Testis (tissue), 2 donors: ENCODE data around the gene AFG1L.

ENCODE experiments used
- POLR2A ChIP-seq: fragments of 450-650 bp; IDR thresholded peaks from one replicate; pipeline ENCODE4 v1.6.1; 2017; ENCODE audit warnings: antibody characterized with exemption, mild to moderate bottlenecking, moderate library complexity
- TF ChIP-seq, protein P1 (sequence below), 3 experiments: fragments of 450-650 bp in 2 of 3; fragments of 200-600 bp in 1 of 3; sonication (generic) in 1 of 3; IDR thresholded peaks; one replicate each; pipeline ENCODE4 v1.5.1; 2016 to 2019; ENCODE audit warnings: antibody characterized with exemption in 3 of 3, mild to moderate bottlenecking in 2 of 3, moderate library complexity in 1 of 3

DNA sequence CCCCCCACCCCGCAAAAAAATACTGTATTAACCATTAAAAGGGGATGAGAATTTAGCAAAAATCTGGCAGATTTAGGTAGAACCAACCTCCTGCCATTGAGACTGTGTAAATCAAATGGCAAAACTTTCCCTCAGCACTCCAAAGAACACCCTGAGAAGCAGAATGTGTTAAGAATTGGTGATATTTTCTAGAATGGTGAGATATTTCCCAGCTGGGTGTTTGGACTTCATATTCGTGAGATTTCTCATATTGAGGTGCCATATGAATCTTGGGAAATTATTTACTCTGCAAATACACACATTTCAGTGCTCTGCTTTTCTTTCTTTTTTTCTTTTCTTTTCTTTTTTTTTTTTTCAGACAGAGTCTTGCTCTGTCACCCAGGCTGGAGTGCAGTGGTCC, 199.6 kb downstream of the AFG1L start:
- TF ChIP-seq POLR2A, result no peak
- TF ChIP-seq, protein P1, sequence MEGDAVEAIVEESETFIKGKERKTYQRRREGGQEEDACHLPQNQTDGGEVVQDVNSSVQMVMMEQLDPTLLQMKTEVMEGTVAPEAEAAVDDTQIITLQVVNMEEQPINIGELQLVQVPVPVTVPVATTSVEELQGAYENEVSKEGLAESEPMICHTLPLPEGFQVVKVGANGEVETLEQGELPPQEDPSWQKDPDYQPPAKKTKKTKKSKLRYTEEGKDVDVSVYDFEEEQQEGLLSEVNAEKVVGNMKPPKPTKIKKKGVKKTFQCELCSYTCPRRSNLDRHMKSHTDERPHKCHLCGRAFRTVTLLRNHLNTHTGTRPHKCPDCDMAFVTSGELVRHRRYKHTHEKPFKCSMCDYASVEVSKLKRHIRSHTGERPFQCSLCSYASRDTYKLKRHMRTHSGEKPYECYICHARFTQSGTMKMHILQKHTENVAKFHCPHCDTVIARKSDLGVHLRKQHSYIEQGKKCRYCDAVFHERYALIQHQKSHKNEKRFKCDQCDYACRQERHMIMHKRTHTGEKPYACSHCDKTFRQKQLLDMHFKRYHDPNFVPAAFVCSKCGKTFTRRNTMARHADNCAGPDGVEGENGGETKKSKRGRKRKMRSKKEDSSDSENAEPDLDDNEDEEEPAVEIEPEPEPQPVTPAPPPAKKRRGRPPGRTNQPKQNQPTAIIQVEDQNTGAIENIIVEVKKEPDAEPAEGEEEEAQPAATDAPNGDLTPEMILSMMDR (IDR thresholded peaks at IDR 0.05), result no peak
